Stimulated activated CD4-positive, alpha-beta T cell treated with anti-CD3 and anti-CD28 coated beads, Interleukin-1b, Interleukin-23, amount 100 ng/mL, for 48 hours (primary cell): ENCODE measurements around the gene OMA1.
"Not testable (repeated sequence)": the region's sequence is repeated elsewhere in the genome, so short reads cannot be mapped to it uniquely, and the experiment has no call there.

ENCODE experiments used
- DNase-seq: peaks from one replicate; pipeline ENCODE4 v3.0.0-alpha.2; 2020

OMA1 gene

DNA sequence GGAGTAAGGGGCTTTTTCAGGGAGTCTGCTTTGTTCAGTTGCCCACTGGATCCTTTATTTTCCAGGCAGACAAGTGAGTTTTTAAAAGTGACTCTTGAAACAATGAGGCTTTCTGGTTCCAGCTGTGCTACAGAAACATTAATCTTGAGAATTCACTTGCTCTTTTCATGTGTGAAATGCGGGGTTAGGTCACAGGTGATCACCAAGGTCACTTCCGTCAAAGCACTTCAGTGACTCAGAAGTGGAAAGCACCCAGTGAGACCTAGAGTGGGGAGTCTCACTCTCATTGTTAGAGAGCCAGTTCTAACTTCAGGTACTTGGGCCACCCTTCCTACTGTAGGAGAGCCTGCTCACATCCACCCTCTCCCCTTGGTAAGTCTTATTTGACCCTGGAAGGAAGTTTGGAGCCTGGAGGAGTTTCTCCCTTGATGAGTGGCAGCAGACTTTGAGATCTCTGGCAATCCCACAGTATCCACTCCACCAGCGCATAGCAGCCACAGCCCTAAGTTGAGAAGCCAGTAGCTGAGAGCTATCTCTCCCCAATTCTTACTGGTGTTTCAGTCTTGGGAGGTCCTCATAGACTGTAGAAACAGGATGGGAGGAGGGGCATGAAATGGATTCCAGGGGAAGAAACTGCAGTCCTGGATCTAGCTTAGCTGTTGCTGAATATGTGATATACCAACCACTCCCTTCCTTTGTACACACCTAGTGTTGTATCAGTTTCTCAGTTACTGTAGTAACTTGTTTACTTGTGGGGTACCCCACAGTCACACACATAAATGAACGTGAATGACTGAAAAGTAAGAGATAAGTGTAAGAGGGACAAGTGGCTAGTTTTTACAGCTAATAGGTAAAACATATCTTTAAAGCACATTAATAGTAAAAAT lies 27.4 kb upstream of the OMA1 start:
- peak; percentile 53 for DNase-seq

DNA sequence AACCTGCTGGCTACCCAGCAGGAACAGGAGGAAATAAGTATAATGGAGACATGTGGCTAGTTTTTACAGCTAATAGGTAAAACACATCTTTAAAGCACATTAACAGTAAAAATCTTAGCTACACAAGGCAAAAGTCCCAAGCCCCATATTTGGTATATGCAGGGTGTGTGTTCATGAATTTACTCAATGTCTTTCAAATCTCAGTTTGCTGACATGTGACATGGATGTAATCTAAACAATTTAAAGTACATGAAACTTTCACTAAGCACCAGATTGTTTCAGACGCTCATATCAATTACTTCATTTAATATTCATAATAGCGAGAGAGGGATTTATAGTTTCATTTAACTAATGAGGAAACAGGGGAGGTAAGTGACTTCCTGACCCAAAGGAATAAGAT lies 26.6 kb upstream of the OMA1 start:
- no peak for DNase-seq

DNA sequence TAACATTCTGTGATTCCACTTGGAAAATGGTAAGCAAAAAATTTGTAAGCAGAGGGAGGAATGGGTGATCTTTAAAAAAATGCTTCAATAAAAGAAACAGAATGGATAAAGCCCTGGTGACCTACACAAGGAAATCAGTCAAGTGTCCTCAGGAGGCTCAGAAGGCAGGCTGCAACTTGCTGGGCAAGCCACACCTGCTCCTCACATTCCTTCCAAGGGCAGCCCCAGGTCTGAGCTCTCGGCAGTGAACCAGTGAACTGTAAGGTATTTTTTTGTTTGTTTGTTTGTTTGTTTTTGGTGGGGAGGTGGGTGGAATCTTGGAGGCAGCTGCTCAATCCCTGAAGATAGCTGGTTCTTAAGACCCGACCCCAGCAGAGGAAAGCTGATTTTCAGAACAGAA lies 26.2 kb upstream of the OMA1 start:
- DNase-seq = no peak

GRCh38 chr1:58571616-58572015 lies 25.1 kb upstream of the OMA1 start:
- no peak for DNase-seq

- no peak for DNase-seq
Observed at GRCh38 chr1:58570817-58571216, 24.3 kb upstream of the OMA1 start.

DNA sequence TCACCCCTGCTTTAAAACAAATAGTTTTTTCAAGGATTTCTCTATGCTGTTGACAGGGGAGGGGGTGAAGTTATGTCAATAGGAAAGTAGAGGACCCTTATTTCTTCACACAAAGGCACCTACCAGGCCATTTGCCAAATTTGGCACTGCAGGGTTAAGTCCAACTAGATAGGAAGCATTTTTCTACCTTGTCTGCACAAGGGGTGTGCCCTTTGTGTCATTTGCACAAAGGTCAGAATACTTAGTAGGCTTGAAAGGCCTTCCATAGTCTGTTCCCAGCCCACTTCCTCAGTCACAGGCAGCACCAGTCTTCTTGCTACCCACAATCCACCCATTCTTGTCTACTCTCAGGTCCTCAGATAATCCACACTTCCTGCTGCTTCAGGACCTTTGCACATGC lies 23.6 kb upstream of the OMA1 start:
- no peak for DNase-seq

DNA sequence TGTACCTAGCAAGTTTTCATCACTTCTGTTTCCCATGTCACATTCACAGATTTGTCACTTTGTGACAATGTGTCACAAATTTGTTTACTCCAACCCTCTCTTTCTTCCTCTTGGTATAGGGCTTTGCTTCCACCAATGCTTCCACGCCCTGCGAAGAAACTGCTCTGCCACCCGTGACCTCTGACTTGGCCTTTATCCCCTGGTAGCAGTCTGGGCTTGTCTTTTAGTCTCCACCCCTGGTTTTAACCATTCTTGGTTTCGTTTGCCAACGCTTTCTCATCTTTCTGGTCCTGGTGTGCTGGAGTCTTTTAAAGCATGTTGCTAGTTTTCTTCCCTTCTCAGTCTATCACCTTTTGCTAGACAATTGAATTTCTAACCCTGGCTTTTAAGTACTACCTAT lies 22.4 kb upstream of the OMA1 start:
- DNase-seq = no peak

GRCh38 chr1:58568271-58568860 lies 21.8 kb upstream of the OMA1 start:
- no peak for DNase-seq

GRCh38 chr1:58566339-58566738 lies 19.8 kb upstream of the OMA1 start:
- DNase-seq = no peak

GRCh38 chr1:58563715-58564114 lies 17.2 kb upstream of the OMA1 start:
- DNase-seq = not testable (repeated sequence)

- DNase-seq = no peak
Observed at GRCh38 chr1:58561633-58562032, 15.1 kb upstream of the OMA1 start.

GRCh38 chr1:58555393-58555792 lies 8.9 kb upstream of the OMA1 start:
- no peak for DNase-seq

DNA sequence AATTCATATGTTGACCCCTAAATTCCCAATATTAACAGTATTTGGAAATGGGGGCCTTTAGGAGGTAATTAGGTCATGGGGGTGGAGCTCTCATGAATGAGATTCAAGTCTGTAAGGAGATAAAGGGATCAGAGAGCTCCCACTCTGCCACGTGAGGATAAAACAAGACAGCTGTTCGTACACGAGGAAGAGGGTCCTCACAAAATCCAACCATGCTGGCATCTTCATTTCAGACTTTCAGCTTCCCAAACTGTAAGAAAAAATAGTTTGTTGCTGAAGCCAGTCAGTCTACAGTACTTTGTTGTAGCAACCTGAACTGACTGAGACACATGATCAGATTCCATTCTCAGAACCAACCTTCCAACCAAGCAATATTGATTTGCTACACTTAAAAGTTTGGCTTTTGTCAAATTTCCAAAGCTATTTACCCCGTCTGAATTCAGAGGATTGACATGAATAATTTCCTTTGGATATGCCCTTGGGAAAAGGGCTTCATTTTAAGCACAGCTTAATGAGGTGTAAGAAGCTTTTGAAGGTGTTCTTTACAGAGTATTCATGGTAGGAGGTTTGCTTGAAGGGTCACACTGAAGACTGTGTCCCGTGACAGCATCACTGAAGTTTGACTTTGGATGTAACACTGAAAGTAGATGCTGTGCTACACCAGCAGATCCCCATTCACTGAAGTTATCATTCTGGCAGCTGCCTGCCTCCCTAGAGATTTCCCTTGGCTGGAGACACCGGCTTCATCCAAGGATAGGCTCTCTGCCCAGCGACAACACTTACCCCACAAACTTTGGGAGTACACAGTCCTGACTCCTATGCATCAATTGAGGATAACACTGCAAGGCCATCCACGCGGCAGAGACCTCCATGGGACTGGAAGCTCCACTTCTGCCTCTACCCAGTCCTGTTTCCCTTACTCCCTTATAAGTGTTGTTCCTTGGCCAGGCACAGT lies 4.9 kb upstream of the OMA1 start:
- no peak for DNase-seq

DNA sequence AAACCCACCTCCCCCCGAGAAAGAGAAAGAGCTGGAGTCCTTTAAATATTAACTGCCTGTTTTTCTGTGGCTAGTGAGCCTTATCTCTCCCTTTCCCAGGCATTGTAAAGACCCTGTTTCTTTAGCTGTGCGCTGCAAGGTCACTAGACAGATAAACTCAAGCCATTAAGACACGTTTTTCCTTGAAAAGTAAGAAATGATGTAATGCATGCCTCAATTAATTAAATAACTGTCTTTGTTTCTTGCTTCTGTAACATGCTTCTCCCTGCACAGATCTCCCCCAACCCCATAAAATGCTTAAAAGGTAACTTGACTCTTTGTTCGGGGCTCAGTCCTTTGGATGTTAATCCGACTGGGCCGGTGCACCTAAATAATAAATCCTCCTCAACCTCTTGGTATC lies 2.8 kb upstream of the OMA1 start:
- not testable (repeated sequence) for DNase-seq

DNA sequence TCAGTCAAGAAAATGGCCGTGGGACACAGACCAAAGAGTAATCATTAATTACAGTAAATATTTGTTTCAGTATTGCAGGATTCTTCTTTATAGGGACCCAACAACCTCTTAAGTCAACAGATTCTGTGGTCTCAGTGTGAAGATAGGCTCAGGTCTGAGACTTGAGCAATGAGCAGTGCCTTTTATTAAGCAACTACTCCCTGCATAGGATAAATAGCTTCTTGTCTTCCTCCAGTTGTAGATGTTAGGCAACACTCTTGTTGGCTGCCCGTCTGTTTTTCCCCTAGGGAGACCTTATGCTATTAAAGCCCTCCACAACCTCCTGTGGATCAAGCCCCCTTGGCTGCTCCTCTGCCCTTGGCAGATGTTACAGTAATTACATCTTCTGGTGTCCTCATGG lies 1.8 kb upstream of the OMA1 start:
- no peak for DNase-seq

GRCh38 chr1:58545591-58546519 lies 671 bp downstream of the OMA1 start:
- peak; percentile 77 for DNase-seq

DNA sequence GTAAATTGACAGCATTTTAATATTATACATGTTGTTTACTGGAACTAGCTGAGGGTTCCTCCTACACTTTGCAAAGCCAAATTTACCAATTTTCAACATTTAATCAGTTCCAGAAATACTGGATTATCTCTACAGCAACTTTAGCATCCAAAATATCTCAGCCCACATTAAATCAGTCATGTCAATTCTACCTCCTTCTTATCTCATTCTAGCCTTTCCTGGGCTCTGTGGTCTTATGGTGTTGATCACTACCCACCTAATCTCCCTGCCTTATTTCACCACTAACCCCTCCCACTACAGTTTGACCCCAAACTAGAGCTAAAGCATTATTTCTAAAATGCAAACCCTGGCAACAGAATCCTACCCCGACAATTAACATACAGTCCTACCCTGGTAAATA lies 3.3 kb downstream of the OMA1 start:
- no peak for DNase-seq

GRCh38 chr1:58539553-58539952 lies 7.0 kb downstream of the OMA1 start:
- DNase-seq = no peak

GRCh38 chr1:58538821-58539220 lies 7.7 kb downstream of the OMA1 start:
- no peak for DNase-seq

DNA sequence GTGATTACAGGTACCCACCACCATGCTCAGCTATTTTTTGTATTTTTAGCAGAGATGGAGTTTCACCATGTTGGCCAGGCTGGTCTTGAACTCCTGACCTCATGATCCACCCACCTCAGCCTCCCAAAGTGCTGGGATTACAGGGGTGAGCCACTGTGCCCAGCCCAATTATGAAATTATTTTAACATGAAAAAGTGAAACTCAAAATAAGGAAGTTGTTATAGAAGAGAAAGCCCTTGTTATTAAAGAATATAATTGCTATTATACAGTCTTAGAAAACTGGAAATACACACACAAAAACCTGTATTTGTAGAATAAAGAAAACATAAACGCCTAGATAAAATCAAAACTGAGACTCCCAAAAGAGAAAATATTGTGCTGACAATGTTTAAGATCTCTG lies 14.7 kb downstream of the OMA1 start:
- not testable (repeated sequence) for DNase-seq

DNA sequence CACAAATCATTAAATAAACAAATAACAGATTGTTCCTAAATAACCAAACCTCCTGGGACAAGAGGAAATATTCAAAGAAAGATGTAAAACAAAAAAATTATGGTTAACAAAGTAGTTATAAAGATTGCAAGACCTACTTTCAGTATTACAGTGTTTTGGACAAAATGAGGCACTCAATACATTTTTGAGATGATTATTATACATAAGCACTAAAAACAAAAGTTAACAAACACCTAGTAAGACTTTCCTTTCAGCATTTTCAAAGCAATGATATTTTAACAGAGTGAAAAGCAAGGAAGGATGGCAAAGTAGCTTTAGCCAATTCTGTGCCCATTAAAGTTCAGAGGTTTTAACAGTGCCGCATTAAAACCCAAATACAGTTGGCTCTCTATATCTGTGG lies 17.2 kb downstream of the OMA1 start:
- DNase-seq = no peak

GRCh38 chr1:58528518-58528917 lies 18.0 kb downstream of the OMA1 start:
- no peak for DNase-seq
